Iris pigment epithelial cell (primary cell): Measurements from ENCODE around the gene COBLL1.

Experiments used
- DNase-seq: peaks from one replicate; pipeline ENCODE4 v3.0.0-alpha.2; 2011; ENCODE audit warnings: low read depth

The COBLL1 gene

GRCh38 chr2:164818149-164819136 is 23.2 kb downstream of the COBLL1 start:
- DNase-seq, result no peak

GRCh38 chr2:164816900-164817299 is 24.7 kb downstream of the COBLL1 start:
- no peak for DNase-seq

DNA sequence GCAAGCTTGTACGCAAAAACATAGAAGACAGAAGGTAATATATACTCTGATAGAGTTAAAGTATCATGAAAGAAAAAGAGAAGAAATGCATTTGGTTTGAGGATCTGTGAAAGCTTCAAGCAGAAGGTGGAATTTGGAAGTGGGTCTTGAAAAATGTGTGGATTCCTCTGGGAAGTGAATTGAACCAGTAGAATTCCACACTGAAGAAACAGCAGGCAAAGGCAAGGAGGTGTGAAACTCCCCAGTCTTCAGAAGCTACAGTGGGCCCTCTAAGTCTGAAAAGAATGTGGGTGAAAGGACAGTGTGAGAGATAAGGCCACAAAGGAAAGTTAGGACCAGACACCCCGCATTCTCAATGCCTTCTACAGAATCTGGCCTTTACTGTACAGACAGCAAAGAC is 25.6 kb downstream of the COBLL1 start:
- peak; percentile 6 for DNase-seq

- DNase-seq, result peak; percentile 17
Observed at GRCh38 chr2:164815071-164815793, 26.4 kb downstream of the COBLL1 start.

- DNase-seq, result no peak
Observed at GRCh38 chr2:164813535-164813934, 28.1 kb downstream of the COBLL1 start.

DNA sequence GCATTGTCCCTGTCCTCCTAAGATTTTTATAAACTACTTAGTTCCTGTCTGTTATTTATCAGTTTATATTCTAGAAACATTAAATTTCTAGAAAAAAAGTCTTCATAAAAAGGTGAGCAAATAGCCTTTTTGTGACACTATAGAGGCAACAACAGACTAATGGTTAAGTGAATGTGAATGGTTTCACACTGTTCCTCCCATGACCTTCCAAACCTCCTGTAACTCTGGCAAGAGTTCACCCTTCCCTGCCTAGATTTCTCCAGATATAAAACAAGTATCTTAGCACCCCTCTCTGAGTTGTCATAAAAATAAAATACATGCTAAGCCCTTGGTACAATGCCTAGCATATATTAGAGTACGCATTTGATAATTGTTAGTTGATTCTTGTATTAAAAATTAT is 29.2 kb downstream of the COBLL1 start:
- DNase-seq, result no peak

DNA sequence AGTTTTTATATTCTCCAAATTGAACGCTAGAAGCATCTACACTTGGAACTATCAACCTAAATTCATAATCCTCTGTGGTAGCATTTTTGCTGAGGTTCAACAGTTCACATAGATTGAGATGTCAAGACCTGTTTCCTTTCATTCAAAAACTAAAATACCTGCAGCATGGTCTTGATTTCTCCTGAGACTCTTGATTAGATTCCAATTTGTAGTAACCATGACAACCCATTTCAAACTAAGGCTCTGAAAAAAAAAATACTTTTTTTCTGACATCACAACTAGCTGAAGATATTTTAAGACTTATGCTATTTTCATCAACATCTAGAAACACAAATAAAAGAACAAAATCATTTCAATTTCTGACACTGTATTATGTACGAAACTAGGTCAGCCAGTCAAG is 29.8 kb downstream of the COBLL1 start:
- DNase-seq, result no peak

DNA sequence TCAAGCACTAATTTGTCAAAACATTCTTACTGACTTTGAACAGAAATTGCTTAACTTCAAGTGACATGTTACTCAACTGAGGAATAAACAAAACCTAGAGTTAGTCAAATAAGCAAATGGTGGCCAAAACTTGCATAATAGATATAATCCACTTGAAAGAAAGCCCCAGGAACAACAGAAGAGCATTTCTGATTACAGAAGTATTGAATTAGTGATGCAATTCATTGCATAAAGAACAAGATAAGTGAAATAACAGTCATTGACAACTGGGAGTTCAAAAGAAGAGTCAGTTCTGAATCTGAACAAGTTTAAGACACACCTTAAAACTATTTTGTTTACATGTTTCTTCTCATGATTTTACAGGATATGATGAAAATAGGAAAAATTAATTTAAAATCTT is 30.8 kb downstream of the COBLL1 start:
- DNase-seq, result peak; percentile 88

DNA sequence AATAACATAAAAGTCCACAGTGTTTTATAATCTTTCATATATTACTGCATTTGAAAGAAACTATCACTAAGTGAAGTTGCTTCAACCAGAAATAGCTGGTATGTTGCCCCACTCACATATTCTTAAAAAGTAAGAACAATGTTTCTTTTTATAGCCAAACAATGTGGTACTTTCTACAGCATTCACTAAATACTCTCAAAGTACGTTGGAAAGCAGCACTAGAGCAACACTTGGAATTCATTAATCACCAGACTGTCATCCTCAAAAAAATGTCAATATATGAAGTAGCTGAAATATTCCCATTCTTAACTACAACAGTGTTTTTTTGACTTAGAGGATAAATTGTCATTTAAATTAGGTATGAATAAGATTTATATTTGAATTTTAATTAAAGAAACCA is 32.8 kb downstream of the COBLL1 start:
- peak; percentile 77 for DNase-seq

- DNase-seq, result peak; percentile 55
Observed at GRCh38 chr2:164803776-164804466, 37.7 kb downstream of the COBLL1 start.

GRCh38 chr2:164802095-164802707 is 39.4 kb downstream of the COBLL1 start:
- DNase-seq, result peak; percentile 11

- DNase-seq, result no peak
Observed at GRCh38 chr2:164800572-164800971, 41.1 kb downstream of the COBLL1 start.

GRCh38 chr2:164797627-164798026 is 44.0 kb downstream of the COBLL1 start:
- no peak for DNase-seq

GRCh38 chr2:164796999-164797398 is 44.6 kb downstream of the COBLL1 start:
- DNase-seq, result no peak

- DNase-seq, result no peak
Observed at GRCh38 chr2:164794432-164795231, 47.0 kb downstream of the COBLL1 start.

DNA sequence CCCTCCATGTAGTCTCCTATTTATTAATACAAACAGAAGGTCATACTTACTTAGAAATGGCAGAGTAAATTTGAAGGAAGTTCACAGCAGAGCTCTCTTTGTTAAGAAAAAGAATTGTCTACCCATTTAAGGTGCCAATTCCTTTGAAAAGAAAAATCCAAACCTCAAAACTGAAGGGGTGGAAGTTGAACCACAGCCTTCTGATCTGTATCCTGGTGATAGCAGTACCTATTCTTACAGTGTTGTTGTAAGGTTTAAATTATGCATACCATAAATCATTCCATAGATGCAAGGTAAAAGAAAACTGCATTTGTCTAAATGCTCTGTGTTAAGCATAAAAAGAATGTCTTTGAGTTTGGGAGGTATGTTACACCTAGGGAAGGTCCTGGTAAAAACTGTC is 47.6 kb downstream of the COBLL1 start:
- no peak for DNase-seq

DNA sequence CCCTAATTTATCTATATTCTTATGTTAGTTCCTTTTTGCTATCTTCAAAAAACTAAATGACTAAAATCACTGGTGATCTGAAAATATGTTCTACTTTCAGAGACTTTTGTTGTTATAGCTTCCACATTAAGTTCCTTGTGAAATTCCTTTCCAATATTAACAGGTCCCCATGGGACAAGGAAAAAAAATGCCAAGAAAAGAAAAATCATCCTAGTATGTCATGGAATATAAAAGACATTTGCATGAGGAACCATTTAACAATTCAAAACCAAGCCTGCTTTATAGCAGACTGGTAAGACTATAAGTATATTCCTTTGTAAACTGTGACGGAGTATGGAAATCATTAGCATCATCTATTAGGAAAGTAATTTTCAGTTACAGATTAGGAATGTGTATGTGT is 48.1 kb downstream of the COBLL1 start:
- DNase-seq, result no peak

- peak; percentile 10 for DNase-seq
Observed at GRCh38 chr2:164792316-164793170, 49.1 kb downstream of the COBLL1 start.

DNA sequence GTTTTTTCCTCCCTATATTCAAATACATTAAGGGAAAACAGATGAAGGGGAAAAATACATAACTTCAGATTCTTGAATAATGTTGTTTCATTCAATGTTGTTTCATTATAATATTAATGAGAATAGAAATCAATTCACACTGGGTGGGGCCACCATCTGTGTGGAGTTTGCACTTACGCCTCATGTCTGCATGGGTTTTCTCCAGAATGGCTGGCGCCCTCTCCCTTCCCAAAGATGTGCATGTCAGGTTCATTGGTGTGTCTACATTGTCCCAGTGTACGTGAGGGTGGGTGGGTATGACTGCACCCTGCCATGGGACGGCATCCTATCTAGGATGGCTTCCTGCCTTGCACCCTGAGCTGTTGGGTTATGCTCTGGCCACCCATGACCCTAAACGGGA is 51.7 kb downstream of the COBLL1 start:
- DNase-seq, result no peak

DNA sequence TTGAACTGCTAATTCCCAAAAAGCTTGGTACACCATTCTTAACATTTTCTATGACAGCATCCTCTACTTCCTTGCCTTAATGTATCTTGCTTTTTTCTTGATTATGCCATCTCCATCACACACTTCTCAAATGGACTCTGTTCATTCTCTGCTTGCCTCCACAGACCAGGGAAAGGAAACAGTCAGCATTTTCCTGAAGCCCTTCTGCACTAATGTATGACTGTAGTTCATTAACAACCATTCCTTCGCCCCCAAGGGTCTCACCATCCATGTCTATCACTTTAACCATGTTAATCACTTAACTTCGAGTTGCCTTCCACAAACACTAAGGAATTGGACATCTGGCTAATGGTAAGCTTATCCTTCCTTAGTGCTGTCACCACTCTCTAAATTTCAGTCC is 54.8 kb downstream of the COBLL1 start:
- no peak for DNase-seq
